ENCODE results near the gene MC5R. TPM values are rescaled to one million over a fixed set of nuclear protein-coding genes. Genes with fewer than 3 reads are reported as not detected.
"Not testable (repeated sequence)": the region's sequence is repeated elsewhere in the genome, so short reads cannot be mapped to it uniquely, and the experiment has no call there.

The MC5R gene
- total RNA-seq, 1 experiment from 2014 or later = not detected

GRCh38 chr18:13810950-13811485 lies 12.9 kb upstream of the MC5R start:
- no peak overlapping the region for H3K4me3 ChIP-seq
- no peaks in the 10 kb centered on the region for H3K27me3 ChIP-seq (replicated peaks)
- H3K36me3 ChIP-seq = no peaks in the 10 kb centered on the region
- no peak for DNase-seq (ENCODE audit: low read depth in 1 of 2, low spot score in 2 of 2)
- no peak overlapping the region for H3K27ac ChIP-seq
- H3K9me3 ChIP-seq (replicated peaks) = no peaks in the 10 kb centered on the region; the same call in 1 of the 2 replicates
- H3K4me1 ChIP-seq (replicated peaks) = no peaks in the 10 kb centered on the region

- Histone ChIP-seq H3K36me3 (no peaks in the 10 kb centered on the region), H3K27ac (no peak overlapping the region), H3K9me3 (replicated peaks) (no peaks in the 10 kb centered on the region; the same call in 1 of the 2 replicates), H3K27me3 (replicated peaks) (no peaks in the 10 kb centered on the region), H3K4me3 (no peak overlapping the region), H3K4me1 (replicated peaks) (no peaks in the 10 kb centered on the region)
- no peak for DNase-seq (ENCODE audit: low read depth in 1 of 2, low spot score in 2 of 2)
These were observed 12.0 kb upstream of the MC5R start for GRCh38 chr18:13811993-13812392.

DNA sequence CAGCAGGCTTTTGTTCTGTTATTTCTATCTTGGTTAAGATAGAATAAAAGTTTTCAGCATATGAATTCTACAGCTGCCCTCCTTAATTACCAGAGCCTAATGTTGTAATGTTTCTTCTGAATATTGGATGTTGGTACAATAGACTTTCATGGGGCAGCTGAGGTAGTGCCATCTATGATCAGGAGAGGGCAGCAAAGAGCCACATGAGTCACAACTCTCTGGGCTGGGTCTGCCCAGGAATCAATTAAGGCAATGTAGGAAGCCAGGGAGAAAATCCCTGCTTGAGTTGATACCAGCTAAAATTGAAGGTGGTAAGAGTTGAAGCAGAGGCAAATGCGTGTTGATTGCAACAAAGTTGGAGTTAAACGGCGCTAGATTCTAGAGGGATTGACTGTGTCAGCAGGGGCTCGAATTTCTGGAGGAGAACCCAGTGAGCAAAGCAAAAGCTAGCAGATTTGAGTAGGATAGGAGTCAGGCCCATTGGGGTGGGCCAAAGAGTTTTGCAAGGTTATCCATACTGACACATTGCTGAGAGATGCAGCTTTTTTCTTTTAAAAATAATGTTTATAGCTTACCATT lies 10.6 kb upstream of the MC5R start:
- peak; percentile 38 to 53 for DNase-seq (ENCODE audit: low read depth in 1 of 2, low spot score in 2 of 2)
- Histone ChIP-seq H3K27ac (no peak overlapping the region), H3K4me1 (replicated peaks) (no peaks in the 10 kb centered on the region), H3K9me3 (replicated peaks) (no peaks in the 10 kb centered on the region; the same call in 1 of the 2 replicates), H3K4me3 (no peak overlapping the region), H3K27me3 (replicated peaks) (no peaks in the 10 kb centered on the region), H3K36me3 (no peaks in the 10 kb centered on the region)

- DNase-seq (ENCODE audit: low read depth in 1 of 2, low spot score in 2 of 2) = no peak
- Histone ChIP-seq H3K9me3 (replicated peaks) (no peaks in the 10 kb centered on the region), H3K4me1 (replicated peaks) (peaks cover 5% of the 10 kb centered on the region; the same call in 1 of the 2 replicates)
These were observed 2.3 kb downstream of the MC5R start for GRCh38 chr18:13826209-13826608.

DNA sequence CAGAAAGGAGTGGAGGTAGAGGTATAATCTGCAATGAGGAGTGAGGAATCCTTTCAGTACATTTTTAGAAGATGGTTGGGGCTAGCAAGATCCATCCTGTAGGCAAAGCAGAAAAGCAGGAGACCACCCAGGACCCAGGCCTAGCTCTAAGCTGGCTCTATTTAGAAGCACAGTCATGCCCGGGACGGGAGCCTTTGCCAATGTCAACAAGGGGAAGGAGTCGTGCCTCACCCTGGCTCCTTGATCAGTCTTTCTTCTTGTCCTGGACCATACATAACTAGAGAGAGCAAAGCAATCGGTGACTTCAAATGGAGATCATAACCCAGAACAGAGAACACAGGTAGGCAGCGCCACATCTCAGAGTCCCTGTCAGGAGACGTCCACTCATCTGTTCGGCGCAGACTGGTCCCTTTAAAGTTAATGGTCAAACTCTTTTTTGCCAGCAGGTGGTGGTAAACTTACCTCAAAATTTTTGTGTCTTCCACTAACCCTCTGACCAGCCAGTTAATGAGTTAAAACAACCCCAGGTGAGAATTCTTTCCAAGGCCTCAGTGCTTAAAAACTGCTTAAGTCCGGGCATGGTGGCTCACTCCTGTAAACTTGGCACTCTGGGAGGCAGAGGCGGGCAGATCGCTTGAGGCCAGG lies 8.0 kb downstream of the MC5R start:
- no peaks in the 10 kb centered on the region for H3K9me3 ChIP-seq (replicated peaks)
- no peak overlapping the region for H3K4me3 ChIP-seq
- H3K27me3 ChIP-seq (replicated peaks) = no peaks in the 10 kb centered on the region
- no peak overlapping the region for H3K27ac ChIP-seq
- H3K4me1 ChIP-seq (replicated peaks) = no peaks in the 10 kb centered on the region
- H3K36me3 ChIP-seq = no peaks in the 10 kb centered on the region
- no peak for DNase-seq (ENCODE audit: low read depth in 1 of 2, low spot score in 2 of 2)

More at GRCh38 chr18:13826209-13826608, 2.3 kb downstream of the MC5R start:
- H3K36me3 ChIP-seq = no peaks in the 10 kb centered on the region
- peaks cover 3% of the 10 kb centered on the region; the same call in 1 of the 2 replicates for H3K27me3 ChIP-seq (replicated peaks)
- H3K4me3 ChIP-seq = no peak overlapping the region
- H3K27ac ChIP-seq = no peak overlapping the region

GRCh38 chr18:13834496-13835015 lies 10.6 kb downstream of the MC5R start:
- Histone ChIP-seq H3K9me3 (replicated peaks) (no peaks in the 10 kb centered on the region), H3K4me3 (no peak overlapping the region), H3K36me3 (no peaks in the 10 kb centered on the region), H3K4me1 (replicated peaks) (no peaks in the 10 kb centered on the region), H3K27ac (no peak overlapping the region), H3K27me3 (replicated peaks) (no peaks in the 10 kb centered on the region)
- DNase-seq (ENCODE audit: low read depth in 1 of 2, low spot score in 2 of 2) = no peak

DNA sequence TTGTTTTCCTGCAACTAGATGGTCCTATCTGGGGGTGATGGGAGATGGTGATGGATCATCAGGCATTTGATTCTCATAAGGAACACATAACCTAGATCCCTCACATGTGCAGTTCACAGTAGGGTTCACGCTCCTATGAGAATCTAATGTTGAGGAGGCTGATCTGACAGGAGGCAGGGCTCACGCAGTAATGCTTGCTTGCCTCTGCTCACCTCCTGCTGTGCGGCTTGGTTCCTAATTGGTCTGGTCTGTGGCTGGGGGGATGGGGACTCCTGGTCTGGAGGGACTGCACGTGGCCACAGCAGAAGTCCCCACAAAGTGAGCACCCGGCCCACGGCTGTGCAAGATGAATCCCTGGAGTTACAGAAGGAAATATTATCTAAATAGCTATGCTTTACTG lies 11.3 kb downstream of the MC5R start:
- Histone ChIP-seq H3K27me3 (replicated peaks) (no peaks in the 10 kb centered on the region), H3K27ac (no peak overlapping the region), H3K36me3 (no peaks in the 10 kb centered on the region), H3K4me1 (replicated peaks) (no peaks in the 10 kb centered on the region), H3K9me3 (replicated peaks) (no peaks in the 10 kb centered on the region), H3K4me3 (no peak overlapping the region)
- no peak for DNase-seq (ENCODE audit: low read depth in 1 of 2, low spot score in 2 of 2)

DNA sequence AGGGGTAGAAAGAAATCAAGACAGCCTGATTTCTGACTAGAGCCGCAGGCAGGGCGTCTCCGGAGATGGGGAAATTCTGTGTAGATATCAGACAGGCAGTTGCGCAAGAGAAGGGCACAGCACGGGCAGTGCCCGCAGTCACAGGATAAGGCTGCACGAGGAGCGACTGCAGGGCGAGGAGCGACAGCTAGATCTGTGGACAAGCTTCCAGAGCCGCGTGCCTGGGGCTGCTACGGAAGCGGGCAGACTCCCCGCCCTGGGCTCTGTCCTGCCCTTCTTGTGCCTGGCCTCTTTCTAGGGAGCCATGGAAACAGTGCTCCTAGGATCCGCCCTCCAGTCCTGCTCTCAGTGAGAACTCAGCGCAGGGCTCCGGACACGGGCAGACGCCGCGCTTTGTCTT lies 12.6 kb downstream of the MC5R start:
- Histone ChIP-seq H3K4me1 (replicated peaks) (no peaks in the 10 kb centered on the region), H3K4me3 (no peak overlapping the region), H3K9me3 (replicated peaks) (no peaks in the 10 kb centered on the region; the same call in 1 of the 2 replicates), H3K27me3 (replicated peaks) (no peaks in the 10 kb centered on the region), H3K27ac (no peak overlapping the region), H3K36me3 (no peaks in the 10 kb centered on the region)
- no peak for DNase-seq (ENCODE audit: low read depth in 1 of 2, low spot score in 2 of 2)

GRCh38 chr18:13849791-13850190 lies 25.8 kb downstream of the MC5R start:
- Histone ChIP-seq H3K27me3 (replicated peaks) (no peaks in the 10 kb centered on the region), H3K4me1 (replicated peaks) (no peaks in the 10 kb centered on the region), H3K4me3 (no peak overlapping the region), H3K36me3 (no peaks in the 10 kb centered on the region), H3K27ac (no peak overlapping the region), H3K9me3 (replicated peaks) (no peaks in the 10 kb centered on the region)
- DNase-seq (ENCODE audit: low read depth in 1 of 2, low spot score in 2 of 2) = no peak

- not testable (repeated sequence) for H3K27me3 ChIP-seq (replicated peaks); H3K36me3 ChIP-seq; H3K9me3 ChIP-seq (replicated peaks); H3K27ac ChIP-seq; H3K4me3 ChIP-seq; H3K4me1 ChIP-seq (replicated peaks); DNase-seq (ENCODE audit: low read depth in 1 of 2, low spot score in 2 of 2)
These were observed 38.9 kb downstream of the MC5R start for GRCh38 chr18:13862898-13863297.

DNA sequence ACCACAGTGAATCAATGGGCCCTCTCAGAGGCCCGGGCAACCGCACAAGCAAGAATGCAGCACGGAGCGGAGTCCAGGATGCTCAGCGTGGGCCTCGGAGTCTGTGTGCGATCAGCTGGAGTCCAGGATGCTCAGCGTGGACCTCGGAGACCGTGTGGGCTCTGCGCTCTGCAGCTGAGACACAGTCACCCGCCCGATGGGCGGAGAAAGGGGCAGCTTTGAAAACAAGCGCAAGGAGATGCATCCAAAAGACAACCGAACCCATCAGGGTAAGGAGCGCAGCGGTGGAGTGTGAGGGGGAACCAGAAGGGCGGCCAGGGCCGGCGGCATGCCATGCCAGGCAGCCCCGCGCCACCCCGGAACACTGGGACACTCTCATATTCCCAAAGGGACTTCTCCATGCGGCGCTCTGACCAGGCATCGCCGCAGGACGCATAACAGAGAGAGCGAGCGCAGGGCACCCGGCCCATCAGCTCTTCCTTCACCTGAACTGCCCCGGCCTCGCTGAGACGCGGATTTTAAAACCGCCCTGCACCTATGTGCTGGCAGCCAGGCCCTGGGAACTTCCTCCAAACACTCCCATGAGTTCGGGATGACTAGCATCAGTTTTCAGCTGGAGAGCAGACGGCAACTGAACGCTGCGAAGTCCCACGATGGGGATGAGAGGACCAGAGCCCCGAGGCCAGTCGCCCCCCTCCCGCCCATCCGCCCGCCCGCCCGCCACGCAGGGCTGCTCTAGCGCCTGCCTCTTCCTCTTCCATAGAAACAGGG lies 44.7 kb downstream of the MC5R start:
- Histone ChIP-seq H3K27ac (no peak overlapping the region), H3K4me1 (replicated peaks) (no peaks in the 10 kb centered on the region), H3K4me3 (no peak overlapping the region), H3K9me3 (replicated peaks) (no peaks in the 10 kb centered on the region), H3K27me3 (replicated peaks) (no peaks in the 10 kb centered on the region), H3K36me3 (no peaks in the 10 kb centered on the region)
- no peak for DNase-seq (ENCODE audit: low read depth in 1 of 2, low spot score in 2 of 2)

GRCh38 chr18:13871701-13872100 lies 47.8 kb downstream of the MC5R start:
- no peak for DNase-seq (ENCODE audit: low read depth in 1 of 2, low spot score in 2 of 2)
- Histone ChIP-seq H3K27me3 (replicated peaks) (no peaks in the 10 kb centered on the region), H3K9me3 (replicated peaks) (no peaks in the 10 kb centered on the region), H3K4me3 (no peak overlapping the region), H3K27ac (no peak overlapping the region), H3K36me3 (no peaks in the 10 kb centered on the region), H3K4me1 (replicated peaks) (no peaks in the 10 kb centered on the region)

DNA sequence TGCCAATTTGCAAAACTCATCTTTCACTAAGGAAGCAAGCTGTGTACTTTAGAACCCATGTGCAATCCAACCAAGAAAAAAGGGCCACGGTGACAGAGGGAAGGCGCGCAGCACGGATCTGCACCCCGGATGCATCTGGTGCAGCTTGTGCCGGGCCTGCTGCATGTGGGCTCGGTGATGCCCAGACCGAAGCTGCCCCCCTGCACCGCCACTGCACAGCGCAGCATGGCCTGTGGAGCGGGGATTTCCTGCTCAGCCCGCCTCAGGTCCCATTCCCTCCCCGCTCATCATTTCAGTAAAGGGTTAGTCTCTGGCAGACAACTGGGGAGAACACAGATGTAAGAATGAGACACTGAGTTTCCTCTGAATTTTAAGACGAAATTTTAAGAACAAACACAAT lies 48.4 kb downstream of the MC5R start:
- no peak for DNase-seq (ENCODE audit: low read depth in 1 of 2, low spot score in 2 of 2)
- H3K27me3 ChIP-seq (replicated peaks) = no peaks in the 10 kb centered on the region
- no peak overlapping the region for H3K4me3 ChIP-seq
- H3K27ac ChIP-seq = no peak overlapping the region
- H3K4me1 ChIP-seq (replicated peaks) = no peaks in the 10 kb centered on the region
- no peaks in the 10 kb centered on the region for H3K9me3 ChIP-seq (replicated peaks)
- H3K36me3 ChIP-seq = no peaks in the 10 kb centered on the region

- H3K4me3 ChIP-seq = no peak overlapping the region
- no peak for DNase-seq (ENCODE audit: low read depth in 1 of 2, low spot score in 2 of 2)
- H3K27ac ChIP-seq = no peak overlapping the region
- H3K4me1 ChIP-seq (replicated peaks) = no peaks in the 10 kb centered on the region
- H3K27me3 ChIP-seq (replicated peaks) = no peaks in the 10 kb centered on the region
- H3K36me3 ChIP-seq = no peaks in the 10 kb centered on the region
- no peaks in the 10 kb centered on the region for H3K9me3 ChIP-seq (replicated peaks)
These were observed 49.0 kb downstream of the MC5R start for GRCh38 chr18:13872932-13873331.
